ENCODE results near the gene GSC2.
"Not testable (repeated sequence)": the region's sequence is repeated elsewhere in the genome, so short reads cannot be mapped to it uniquely, and the experiment has no call there.

GSC2 gene

GRCh38 chr22:19177164-19178064 lies 27.3 kb upstream of the GSC2 start:
- no peak for DNase-seq

- DNase-seq, result no peak
Observed at GRCh38 chr22:19176732-19177131, 26.6 kb upstream of the GSC2 start.

- DNase-seq, result no peak
Observed at GRCh38 chr22:19176175-19176643, 26.1 kb upstream of the GSC2 start.

- no peak for DNase-seq
Observed at GRCh38 chr22:19175602-19176174, 25.6 kb upstream of the GSC2 start.

GRCh38 chr22:19175026-19175601 lies 25.0 kb upstream of the GSC2 start:
- DNase-seq, result no peak

GRCh38 chr22:19174106-19175025 lies 24.3 kb upstream of the GSC2 start:
- no peak for DNase-seq

GRCh38 chr22:19173047-19174035 lies 23.2 kb upstream of the GSC2 start:
- no peak for DNase-seq

- DNase-seq, result no peak
Observed at GRCh38 chr22:19172213-19173046, 22.3 kb upstream of the GSC2 start.

GRCh38 chr22:19169947-19170318 lies 19.8 kb upstream of the GSC2 start:
- DNase-seq, result no peak

GRCh38 chr22:19169002-19169946 lies 19.2 kb upstream of the GSC2 start:
- no peak for DNase-seq

- DNase-seq, result no peak
Observed at GRCh38 chr22:19168088-19168890, 18.2 kb upstream of the GSC2 start.

- no peak for DNase-seq
Observed at GRCh38 chr22:19167106-19167869, 17.2 kb upstream of the GSC2 start.

- DNase-seq, result no peak
Observed at GRCh38 chr22:19166421-19166820, 16.3 kb upstream of the GSC2 start.

GRCh38 chr22:19164425-19164824 lies 14.3 kb upstream of the GSC2 start:
- no peak for DNase-seq

GRCh38 chr22:19158649-19159048 lies 8.6 kb upstream of the GSC2 start:
- not testable (repeated sequence) for DNase-seq

GRCh38 chr22:19156109-19156508 lies 6.0 kb upstream of the GSC2 start:
- not testable (repeated sequence) for DNase-seq

Data from activated CD4-positive, alpha-beta T cell treated with anti-CD3 and anti-CD28 coated beads for 48 hours (primary cell).